Measurements from ENCODE around the gene PTCHD4.

The PTCHD4 gene

DNA sequence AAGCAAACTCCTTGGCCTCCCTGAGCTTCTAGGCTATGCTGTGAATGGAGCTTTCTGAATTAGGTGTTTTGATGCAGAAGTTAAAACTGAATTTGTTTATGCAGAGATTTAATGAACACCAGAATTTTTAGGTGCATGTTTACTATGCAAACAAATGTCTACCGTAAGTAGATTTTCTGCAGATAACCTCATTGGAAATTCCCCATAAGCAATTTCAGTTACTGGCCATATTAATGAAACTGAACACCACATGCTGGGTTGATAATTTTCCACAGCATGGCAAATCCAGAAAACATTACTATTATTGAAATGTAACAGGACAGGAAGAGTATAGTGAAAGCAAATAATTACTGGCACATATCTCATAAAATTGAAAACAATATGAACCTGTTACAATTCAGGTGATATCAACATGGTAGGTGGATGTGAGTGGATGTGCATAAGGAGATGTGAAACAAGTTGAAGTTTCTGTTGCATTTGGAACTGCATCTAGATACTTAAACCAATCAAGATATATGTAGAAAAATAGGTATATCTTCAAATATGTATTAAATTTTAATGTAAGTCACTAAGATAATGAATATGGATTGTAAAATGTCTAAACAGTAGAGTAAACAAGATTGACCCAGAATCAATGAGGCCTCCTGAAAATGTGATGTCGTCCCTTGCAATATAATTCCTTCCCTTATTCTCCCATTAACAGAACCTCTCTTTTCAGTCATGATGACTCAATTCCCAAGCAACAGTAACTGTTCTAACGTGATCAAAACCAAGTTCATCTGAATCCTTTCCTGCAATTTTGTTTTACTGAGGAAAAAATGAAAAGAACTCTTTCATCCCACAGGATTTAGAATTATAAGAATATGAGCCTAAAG is 11.0 kb downstream of the PTCHD4 start:
- no peak for DNase-seq

GRCh38 chr6:48098923-48099322 is 12.1 kb downstream of the PTCHD4 start:
- DNase-seq = peak; percentile 80

- no peak for DNase-seq
These were observed 18.3 kb downstream of the PTCHD4 start for GRCh38 chr6:48092550-48093217.

DNA sequence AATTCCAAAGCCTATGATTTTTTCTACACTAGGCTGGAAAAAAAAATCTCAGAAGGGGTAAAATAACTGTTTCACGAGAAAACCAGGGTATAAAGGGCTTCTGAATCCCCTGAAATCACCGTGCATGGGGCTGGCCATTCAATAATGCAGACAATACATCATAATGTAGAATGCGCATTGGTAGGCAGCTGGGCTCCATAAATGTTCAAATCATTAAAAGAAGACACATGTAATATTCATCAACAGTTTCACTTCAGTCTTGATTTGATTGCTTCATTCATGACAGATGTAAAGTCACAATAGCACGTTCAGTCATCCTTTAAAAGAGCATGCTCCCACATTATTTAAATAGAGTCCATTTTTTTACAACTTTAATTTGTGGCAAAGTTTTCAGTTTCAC is 20.5 kb downstream of the PTCHD4 start:
- DNase-seq = no peak

DNA sequence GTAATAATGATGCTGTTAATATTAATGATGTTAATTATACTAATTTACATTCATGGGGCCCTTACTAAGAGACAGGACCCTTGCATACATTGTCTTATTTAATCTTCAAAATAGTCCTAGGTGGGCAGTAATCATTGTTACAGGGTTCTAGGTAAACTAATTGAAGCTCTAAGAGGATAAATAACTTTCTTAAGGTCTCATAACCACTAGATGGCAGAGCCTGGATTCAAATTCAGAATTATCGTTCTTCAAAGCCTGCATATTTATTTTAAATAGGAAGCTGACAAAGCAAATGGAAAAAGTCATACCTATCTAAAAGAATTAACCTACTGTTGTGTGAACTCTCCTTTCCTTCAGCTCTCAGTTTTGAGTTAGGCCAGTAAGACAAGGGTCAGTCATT is 23.5 kb downstream of the PTCHD4 start:
- peak; percentile 52 for DNase-seq

DNA sequence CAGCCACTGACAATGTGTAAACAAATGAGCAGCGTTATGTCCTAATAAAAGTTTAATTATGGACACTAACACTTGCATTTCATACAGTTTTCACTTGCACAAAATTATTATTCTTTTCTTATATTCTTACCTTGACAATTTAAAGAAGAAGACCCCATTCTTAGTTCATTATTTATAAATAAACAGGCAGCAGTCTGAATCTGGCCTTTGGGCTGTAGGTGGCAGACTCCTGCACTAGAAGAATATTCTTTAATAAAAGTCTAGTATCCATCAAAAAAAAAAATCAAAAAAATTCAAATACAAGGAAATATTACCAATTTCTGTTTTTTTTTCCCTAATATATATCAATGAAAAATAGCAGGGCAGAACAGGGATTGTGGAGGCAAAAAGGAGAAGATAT is 24.8 kb downstream of the PTCHD4 start:
- no peak for DNase-seq

DNA sequence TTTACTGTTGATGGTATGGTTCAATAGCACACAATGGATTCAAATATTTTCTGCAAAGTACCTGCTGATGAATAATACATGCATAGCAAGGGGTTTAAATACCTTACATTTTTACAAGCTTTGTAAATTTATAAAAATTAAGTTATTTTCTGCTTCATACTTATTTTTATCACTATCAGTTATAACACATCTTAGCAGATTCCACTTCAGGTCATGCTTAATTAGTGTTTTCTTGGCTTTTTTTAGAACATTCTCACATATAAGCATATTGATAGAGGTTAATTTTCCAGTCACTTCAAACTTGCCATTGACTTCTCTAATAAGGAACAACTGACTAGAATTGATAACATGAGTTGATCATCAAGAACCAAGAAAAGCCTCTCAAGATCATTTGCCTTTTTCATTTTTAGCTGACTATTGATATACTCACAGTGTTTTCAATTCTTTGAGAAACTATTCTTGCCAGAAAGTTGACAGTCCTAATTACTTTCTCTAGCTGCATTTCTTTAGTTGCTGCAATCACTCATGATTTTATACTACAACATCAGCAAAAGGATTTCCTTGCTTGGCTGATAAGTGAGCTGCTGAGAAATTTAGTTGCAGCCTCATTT is 25.8 kb downstream of the PTCHD4 start:
- no peak for DNase-seq

- no peak for DNase-seq
These were observed 26.8 kb downstream of the PTCHD4 start for GRCh38 chr6:48084201-48084600.

- no peak for DNase-seq
These were observed 30.6 kb downstream of the PTCHD4 start for GRCh38 chr6:48080227-48081009.

GRCh38 chr6:48078120-48078519 is 32.9 kb downstream of the PTCHD4 start:
- DNase-seq = no peak

DNA sequence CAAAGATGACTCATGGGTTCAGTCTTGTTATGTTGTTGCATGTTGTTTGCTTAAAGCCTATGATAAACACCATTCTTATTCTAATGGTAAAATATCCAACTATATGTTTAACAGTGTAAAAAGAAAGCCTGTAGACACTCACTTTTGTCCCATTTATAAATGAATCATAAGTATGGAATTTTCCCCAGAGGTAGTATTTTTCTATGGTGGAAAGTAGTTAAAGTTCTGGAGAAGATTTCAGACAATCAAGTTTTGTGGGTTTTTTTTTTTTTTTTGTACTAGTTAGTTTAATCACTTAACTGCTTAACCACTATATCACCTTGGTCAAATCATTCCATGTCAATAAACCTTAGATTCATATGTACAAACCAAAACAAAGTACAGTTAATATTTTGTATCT is 35.8 kb downstream of the PTCHD4 start:
- DNase-seq = no peak

- DNase-seq = peak; percentile 73
These were observed 36.8 kb downstream of the PTCHD4 start for GRCh38 chr6:48073976-48074767.

DNA sequence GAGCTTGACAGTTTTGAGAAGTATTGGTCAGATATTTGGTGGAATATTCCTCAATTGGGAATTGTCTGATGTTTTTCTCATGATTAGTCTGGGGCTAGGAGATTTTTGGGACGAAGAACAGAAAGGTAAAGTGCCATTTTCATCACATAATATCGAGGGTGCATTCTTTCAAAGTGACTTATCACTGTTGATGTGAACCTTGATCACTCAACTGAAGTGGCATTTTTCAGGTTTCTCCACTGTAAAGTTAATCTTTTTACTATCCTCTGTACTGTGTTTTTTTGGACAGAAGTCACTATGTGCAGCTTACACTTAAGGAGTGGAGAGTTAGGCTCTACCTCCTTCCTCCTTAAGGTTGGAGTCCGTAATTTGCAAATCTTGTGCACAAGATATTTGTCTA is 39.2 kb downstream of the PTCHD4 start:
- DNase-seq = no peak

- peak; percentile 30 for DNase-seq
These were observed 41.7 kb downstream of the PTCHD4 start for GRCh38 chr6:48069280-48069679.

GRCh38 chr6:48068278-48069251 is 42.4 kb downstream of the PTCHD4 start:
- DNase-seq = peak; percentile 56

DNA sequence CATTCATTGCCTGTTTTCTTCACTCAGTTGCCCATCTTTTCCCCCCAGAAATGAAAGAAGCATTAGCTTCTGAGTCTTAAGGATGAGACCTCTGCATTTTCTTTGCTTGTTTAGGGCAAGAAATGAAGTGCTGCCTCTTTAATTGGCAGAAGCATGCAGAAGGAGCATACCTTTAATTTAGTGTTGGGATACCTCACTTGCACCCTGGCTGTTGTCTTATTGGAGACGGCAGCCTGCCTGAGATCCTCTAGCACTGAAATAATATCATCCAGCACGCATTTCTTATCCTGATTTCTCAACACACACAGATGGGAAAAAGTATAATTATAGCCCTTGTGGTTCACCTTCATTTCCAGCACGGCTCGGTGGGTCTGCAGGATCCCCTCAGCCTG is 43.1 kb downstream of the PTCHD4 start:
- no peak for DNase-seq

GRCh38 chr6:48067148-48067712 is 43.8 kb downstream of the PTCHD4 start:
- no peak for DNase-seq

DNA sequence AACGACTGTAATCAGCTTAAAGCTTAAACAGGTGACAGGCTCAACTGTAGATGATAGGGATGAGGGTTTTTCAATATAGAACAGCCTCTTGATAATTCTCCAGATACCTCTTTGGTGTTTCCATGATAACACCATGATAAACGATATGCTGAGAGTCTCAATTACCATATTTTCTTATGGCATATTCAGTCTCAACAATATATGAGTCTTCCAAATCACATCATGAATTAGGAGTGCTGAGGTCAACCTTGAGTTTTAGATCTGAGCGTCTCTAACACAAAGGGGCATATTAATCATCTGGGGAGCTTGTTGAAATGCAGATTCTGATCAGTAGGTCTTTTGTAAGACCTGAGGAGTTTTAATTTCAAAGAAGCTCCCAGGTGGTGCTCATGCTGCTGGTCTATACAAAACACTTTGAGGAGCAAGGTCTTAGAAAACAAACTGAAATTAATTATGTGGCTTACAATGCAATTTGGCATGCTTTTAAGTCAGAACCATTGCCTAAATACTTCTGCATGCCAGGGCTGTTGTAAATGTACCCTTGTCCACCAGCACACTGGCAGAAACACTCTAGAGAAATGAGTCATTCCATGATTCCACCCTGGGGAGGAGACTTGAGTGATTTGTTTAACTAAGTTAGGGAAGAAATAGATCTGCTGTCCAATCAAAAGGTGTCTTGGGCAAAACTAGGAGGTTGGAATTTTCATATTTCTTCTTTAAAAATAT is 49.6 kb downstream of the PTCHD4 start:
- peak; percentile 45 for DNase-seq
